ENCODE data around the gene NXN.
"Not testable (repeated sequence)": the region's sequence is repeated elsewhere in the genome, so short reads cannot be mapped to it uniquely, and the experiment has no call there.

The NXN gene

GRCh38 chr17:881778-882177, 97.8 kb downstream of the NXN start:
- no peak for DNase-seq

GRCh38 chr17:880443-881269, 98.9 kb downstream of the NXN start:
- DNase-seq = no peak

GRCh38 chr17:879546-880442, 99.8 kb downstream of the NXN start:
- peak; percentile 63 for DNase-seq

- DNase-seq = no peak
These were observed 101.9 kb downstream of the NXN start for GRCh38 chr17:877630-878029.

- no peak for DNase-seq
These were observed 103.3 kb downstream of the NXN start for GRCh38 chr17:876272-876671.

- DNase-seq = not testable (repeated sequence)
These were observed 105.0 kb downstream of the NXN start for GRCh38 chr17:874590-874989.

GRCh38 chr17:872855-873254, 106.7 kb downstream of the NXN start:
- no peak for DNase-seq

GRCh38 chr17:871751-872519, 107.6 kb downstream of the NXN start:
- no peak for DNase-seq

DNA sequence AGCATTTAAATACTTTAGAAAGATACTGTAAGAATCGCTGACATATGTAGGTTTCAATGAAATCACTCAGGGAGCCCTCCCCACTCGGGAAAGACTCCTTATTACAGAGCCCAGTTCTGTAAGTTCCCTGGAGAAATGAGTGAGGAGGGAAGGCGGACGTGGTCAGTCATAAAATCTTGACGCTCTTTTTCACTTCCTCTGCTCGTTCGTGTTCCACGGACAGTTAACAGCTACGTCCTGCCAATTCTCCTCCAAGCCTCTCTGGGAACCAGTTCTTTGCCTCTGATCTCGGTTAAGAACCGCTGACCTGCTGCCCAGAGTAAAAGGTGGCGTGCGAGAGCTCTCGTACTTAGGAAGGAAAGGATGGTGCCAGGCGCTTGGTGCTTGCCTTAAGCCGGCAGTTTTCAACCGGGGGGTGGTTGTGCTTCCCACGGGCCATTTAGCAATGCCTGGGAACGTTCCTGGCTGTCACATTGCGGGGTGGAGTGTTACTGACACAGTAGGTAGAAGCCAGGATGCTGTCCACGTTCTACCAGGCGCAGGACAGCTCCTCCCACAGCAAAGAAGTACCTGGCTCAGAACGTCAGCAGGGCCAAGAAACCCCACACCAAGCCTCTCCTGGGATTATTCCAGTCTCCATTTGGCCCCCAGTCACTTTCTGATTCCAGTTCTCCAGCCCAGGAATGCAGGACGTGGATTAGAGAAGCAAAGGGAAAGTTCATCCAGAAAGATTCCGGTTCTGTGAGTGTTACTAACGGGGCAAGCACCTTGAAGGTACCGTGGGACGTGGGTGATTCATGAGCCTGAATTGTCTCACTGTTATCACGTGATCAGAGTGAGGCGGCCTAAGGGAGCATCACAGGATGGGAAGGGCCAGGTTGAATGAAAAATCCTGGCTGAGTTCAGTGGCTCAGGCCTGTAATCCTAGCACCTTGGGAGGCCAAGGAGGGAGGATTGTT, 109.7 kb downstream of the NXN start:
- no peak for DNase-seq

DNA sequence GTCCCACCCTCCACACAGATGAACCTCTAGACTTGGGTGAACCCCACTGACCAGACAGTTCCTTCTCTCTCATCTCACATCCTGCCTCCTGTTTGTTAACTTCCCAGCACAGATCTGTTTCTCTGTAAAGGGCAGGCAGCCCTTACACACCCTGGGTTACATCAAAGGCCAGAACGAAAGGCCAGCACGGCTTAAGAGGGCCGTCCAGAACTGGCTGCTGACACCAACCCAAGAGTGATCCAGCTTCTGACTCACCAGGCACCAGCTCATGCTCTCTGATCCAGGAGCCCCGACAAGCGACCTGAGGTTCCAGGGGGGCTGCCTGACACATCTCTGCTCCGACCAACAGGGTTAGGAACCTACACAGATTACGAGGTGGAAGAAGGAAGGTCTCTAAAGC, 110.5 kb downstream of the NXN start:
- no peak for DNase-seq

DNA sequence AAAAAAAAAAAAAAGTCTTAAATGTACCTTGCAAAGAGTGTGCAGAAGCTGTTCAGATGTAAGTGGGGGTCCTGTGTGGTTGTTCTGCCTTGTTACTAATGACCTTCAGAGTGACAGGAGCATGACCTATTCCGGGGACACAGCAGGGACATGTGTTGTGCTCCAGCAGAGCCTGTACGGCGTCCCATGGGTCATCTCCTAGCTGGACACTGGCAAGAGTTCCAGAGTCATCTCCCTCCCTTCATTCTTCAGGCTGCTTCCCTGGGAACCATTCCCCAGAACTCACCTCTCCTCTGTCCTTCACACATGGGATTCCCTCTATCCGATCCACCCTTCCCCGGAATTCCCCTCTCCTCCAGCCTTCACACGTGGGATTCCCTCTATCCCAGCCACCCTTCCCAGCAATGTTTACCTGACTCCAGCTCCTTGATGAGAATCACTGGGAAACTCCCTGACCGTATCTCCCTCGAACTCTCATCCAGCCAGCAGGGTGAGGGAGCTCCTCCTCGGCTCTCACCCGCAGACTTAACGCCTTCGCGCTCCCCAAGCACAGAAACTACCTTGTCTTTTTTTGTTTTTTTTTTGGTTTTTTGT, 111.6 kb downstream of the NXN start:
- no peak for DNase-seq

- DNase-seq = not testable (repeated sequence)
These were observed 112.3 kb downstream of the NXN start for GRCh38 chr17:867238-867637.

DNA sequence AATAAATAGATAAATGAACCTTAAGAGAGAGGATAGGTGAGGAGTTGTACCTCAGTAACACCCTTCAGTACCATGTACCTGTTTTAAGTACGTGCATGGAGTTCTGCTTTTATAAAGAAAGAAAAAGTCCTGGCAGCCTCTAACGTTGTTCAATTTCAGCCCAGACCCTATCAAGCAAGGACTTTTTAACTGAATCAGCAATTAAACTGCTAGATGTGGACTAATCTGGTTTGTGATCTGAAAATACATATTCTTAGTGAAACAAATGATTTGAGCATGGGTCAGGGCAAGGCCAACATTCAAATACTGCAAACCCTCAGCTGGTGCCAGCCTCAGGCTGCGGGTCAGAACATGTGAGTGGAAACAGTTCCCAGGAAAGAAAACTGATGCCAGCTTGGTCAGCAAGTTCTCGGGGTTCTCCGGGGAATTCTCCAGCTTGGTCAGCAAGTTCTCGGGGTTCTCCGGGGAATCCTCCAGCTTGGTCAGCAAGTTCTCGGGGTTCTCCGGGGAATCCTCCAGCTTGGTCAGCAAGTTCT, 112.9 kb downstream of the NXN start:
- no peak for DNase-seq

GRCh38 chr17:864315-864714, 115.3 kb downstream of the NXN start:
- no peak for DNase-seq

DNA sequence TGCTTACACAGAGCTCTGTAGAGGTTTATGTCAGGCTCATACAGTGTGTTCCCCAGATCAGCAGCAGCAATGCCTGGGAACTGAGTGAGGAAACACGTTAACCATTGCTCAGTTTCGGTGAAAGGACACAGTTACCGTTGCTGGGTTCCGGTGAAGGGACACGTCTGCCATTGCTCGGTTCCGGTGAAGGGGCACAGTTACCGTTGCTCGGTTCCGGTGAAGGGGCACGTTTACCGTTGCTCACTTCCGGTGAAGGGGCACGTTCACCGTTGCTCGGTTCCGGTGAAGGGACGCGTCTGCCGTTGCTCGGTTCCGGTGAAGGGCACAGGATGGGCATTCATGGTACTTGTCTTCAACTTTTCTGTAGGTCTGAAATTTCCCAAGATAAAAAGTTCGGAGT, 115.7 kb downstream of the NXN start:
- peak; percentile 7 for DNase-seq

GRCh38 chr17:862582-862981, 117.0 kb downstream of the NXN start:
- no peak for DNase-seq

DNA sequence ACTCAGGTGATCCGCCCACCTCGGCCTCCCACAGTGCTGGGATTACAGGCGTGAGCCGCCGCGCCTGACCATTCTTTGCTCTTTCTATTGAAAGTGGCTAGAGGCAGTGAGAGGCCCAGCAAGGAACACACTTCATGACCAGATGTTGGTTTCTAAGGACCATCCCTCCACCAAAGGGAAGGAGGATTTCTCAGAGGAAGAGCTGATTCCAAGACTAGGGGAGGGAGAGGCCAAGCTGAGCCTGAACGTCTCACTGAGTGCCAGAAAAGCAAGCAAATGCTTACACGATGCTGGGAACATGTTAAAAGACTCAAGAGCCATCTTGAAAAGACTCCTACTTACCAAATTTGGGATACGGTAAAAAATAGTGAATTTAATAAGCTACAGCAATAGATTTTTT, 118.2 kb downstream of the NXN start:
- no peak for DNase-seq

- no peak for DNase-seq
These were observed 118.8 kb downstream of the NXN start for GRCh38 chr17:860805-861204.

DNA sequence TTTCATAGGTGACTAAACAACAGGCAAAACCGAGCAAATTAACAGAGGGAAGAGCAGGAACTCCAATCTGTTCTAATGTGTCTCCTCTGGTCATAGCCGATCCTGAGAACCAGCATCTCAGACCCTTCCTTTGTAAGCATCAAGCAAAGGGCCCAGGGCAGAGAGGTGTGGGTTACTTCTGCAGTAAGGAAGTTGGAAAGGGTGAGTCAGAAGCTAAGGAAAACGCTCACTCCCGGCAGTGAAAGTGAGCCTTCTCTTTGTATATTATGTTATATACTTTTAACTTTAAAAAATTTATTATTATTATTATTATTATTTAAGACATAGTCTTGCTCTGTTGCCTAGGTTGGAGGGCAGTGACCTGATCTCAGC, 119.8 kb downstream of the NXN start:
- no peak for DNase-seq

- DNase-seq = no peak
These were observed 120.3 kb downstream of the NXN start for GRCh38 chr17:859061-859823.

GRCh38 chr17:856149-856548, 123.4 kb downstream of the NXN start:
- no peak for DNase-seq

Data from CD4-positive, alpha-beta T cell treated with Interferon gamma for 1 hour (primary cell).